ENCODE data around the gene SLC9C2. TPM values are rescaled to one million over a fixed set of nuclear protein-coding genes. Genes with fewer than 3 reads are reported as not detected.
"Not testable (repeated sequence)": the region's sequence is repeated elsewhere in the genome, so short reads cannot be mapped to it uniquely, and the experiment has no call there.

The SLC9C2 gene
- total RNA-seq, 1 experiment from 2014 or later, result not detected

- in situ Hi-C loops (cut with HindIII; ENCODE audit: low pct_unique_long_range_greater_than_20kb, low sequenced_read_pairs), result no loop called here
- ATAC-seq, result no peak
- no TSS peak for BruUV-seq (replicated peaks)
- Histone ChIP-seq H3K36me3 (ENCODE audit: control insufficient read depth, insufficient read depth, low read length) (no peaks in the 10 kb centered on the region), H3K27ac (ENCODE audit: low read length) (no peak overlapping the region), H3K4me3 (ENCODE audit: low read depth in 2 of 2, low read length in 2 of 2) (no peak overlapping the region), H3K4me1 (ENCODE audit: control insufficient read depth, insufficient read depth, low read length) (no peaks in the 10 kb centered on the region), H3K9me3 (ENCODE audit: control insufficient read depth, insufficient read depth, low read depth, low read length) (no peaks in the 10 kb centered on the region), H3K27me3 (ENCODE audit: control insufficient read depth, insufficient read depth, low read length) (no peaks in the 10 kb centered on the region)
- no peak for TF ChIP-seq REST (IDR thresholded peaks at IDR 0.05; ENCODE audit: insufficient read depth in 1 of 2, low read depth in 2 of 2, low read length in 1 of 2)
- TF ChIP-seq, protein P1, sequence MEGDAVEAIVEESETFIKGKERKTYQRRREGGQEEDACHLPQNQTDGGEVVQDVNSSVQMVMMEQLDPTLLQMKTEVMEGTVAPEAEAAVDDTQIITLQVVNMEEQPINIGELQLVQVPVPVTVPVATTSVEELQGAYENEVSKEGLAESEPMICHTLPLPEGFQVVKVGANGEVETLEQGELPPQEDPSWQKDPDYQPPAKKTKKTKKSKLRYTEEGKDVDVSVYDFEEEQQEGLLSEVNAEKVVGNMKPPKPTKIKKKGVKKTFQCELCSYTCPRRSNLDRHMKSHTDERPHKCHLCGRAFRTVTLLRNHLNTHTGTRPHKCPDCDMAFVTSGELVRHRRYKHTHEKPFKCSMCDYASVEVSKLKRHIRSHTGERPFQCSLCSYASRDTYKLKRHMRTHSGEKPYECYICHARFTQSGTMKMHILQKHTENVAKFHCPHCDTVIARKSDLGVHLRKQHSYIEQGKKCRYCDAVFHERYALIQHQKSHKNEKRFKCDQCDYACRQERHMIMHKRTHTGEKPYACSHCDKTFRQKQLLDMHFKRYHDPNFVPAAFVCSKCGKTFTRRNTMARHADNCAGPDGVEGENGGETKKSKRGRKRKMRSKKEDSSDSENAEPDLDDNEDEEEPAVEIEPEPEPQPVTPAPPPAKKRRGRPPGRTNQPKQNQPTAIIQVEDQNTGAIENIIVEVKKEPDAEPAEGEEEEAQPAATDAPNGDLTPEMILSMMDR (IDR thresholded peaks at IDR 0.05), result no peak
- TF ChIP-seq POLR2AphosphoS5 (IDR thresholded peaks at IDR 0.05; ENCODE audit: low read depth, low read length), result no peak
- no peak for TF ChIP-seq SIN3A (IDR thresholded peaks at IDR 0.05; ENCODE audit: borderline replicate concordance, insufficient read depth, low read depth, low read length)
- TF ChIP-seq TCF7L2 (IDR thresholded peaks at IDR 0.05; ENCODE audit: low read depth, low read length), result no peak
- ChIA-PET POLR2A (interaction anchor here (0.6 kb wide), 1 partner anchor 523 kb away, joined by 3 read pairs; no protein-coding TSS in a partner anchor), CTCF (no interaction called here)
- no peak for DNase-seq (ENCODE audit: low read depth, low spot score)
- intact Hi-C loops (cut with micrococcal nuclease; ENCODE audit: unreplicated experiment), result no loop called here
Measured at GRCh38 chr1:173616859-173617258, 14.0 kb upstream of the SLC9C2 start.

DNA sequence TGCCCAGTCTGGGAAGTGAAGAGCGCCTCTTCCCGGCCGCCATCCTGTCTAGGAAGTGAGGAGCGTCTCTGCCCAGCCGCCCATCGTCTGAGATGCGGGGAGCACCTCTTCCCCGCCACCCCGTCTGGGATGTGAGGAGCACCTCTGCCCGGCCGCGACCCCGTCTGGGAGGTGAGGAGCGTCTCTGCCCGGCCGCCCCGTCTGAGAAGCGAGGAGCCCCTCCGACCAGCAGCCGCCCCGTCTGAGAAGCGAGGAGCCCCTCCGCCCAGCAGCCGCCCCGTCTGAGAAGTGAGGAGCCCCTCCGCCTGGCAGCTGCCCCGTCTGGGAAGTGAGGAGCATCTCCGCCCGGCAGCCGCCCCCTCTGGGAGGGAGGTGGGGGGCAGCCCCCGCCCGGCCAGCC lies 10.2 kb upstream of the SLC9C2 start:
- CTCF ChIA-PET; H3K9me3 ChIP-seq (ENCODE audit: control insufficient read depth, insufficient read depth, low read depth, low read length); H3K4me3 ChIP-seq (ENCODE audit: low read depth in 2 of 2, low read length in 2 of 2); in situ Hi-C loops (cut with HindIII; ENCODE audit: low pct_unique_long_range_greater_than_20kb, low sequenced_read_pairs); ATAC-seq; H3K27me3 ChIP-seq (ENCODE audit: control insufficient read depth, insufficient read depth, low read length); H3K4me1 ChIP-seq (ENCODE audit: control insufficient read depth, insufficient read depth, low read length); intact Hi-C loops (cut with micrococcal nuclease; ENCODE audit: unreplicated experiment); H3K36me3 ChIP-seq (ENCODE audit: control insufficient read depth, insufficient read depth, low read length); DNase-seq (ENCODE audit: low read depth, low spot score); BruUV-seq (replicated peaks); POLR2A ChIA-PET; H3K27ac ChIP-seq (ENCODE audit: low read length): not testable (repeated sequence)

GRCh38 chr1:173608503-173609216 lies 5.8 kb upstream of the SLC9C2 start:
- ChIA-PET CTCF (no interaction called here), POLR2A (no interaction called here)
- H3K36me3 ChIP-seq (ENCODE audit: control insufficient read depth, insufficient read depth, low read length), result no peaks in the 10 kb centered on the region
- H3K4me1 ChIP-seq (ENCODE audit: control insufficient read depth, insufficient read depth, low read length), result no peaks in the 10 kb centered on the region
- TF ChIP-seq REST (IDR thresholded peaks at IDR 0.05; ENCODE audit: insufficient read depth in 1 of 2, low read depth in 2 of 2, low read length in 1 of 2) (no peak), POLR2AphosphoS5 (IDR thresholded peaks at IDR 0.05; ENCODE audit: low read depth, low read length) (no peak), SIN3A (IDR thresholded peaks at IDR 0.05; ENCODE audit: borderline replicate concordance, insufficient read depth, low read depth, low read length) (no peak), TCF7L2 (IDR thresholded peaks at IDR 0.05; ENCODE audit: low read depth, low read length) (no peak)
- TF ChIP-seq, protein P1 (IDR thresholded peaks at IDR 0.05), result no peak
- intact Hi-C loops (cut with micrococcal nuclease; ENCODE audit: unreplicated experiment) (no loop called here), in situ Hi-C loops (cut with HindIII; ENCODE audit: low pct_unique_long_range_greater_than_20kb, low sequenced_read_pairs) (no loop called here)
- ATAC-seq (no peak), DNase-seq (ENCODE audit: low read depth, low spot score) (no peak)
- no TSS peak for BruUV-seq (replicated peaks)
- H3K4me3 ChIP-seq (ENCODE audit: low read depth in 2 of 2, low read length in 2 of 2), result no peak overlapping the region
- no peaks in the 10 kb centered on the region for H3K9me3 ChIP-seq (ENCODE audit: control insufficient read depth, insufficient read depth, low read depth, low read length)
- no peak overlapping the region for H3K27ac ChIP-seq (ENCODE audit: low read length)
- no peaks in the 10 kb centered on the region; the same call in 1 of the 2 replicates for H3K27me3 ChIP-seq (ENCODE audit: control insufficient read depth, insufficient read depth, low read length)

All from Panc1 (cell line).